Neural progenitor cell (in vitro differentiated cells): ENCODE data around the gene SPEF2. TPM values are rescaled to one million over a fixed set of nuclear protein-coding genes. Genes with fewer than 3 reads are reported as not detected.

Source experiments
- DNase-seq: peaks from one replicate; pipeline ENCODE4 v3.0.0-alpha.2; 2016; ENCODE audit warnings: low spot score
- H2AFZ ChIP-seq: fragments of 200-600 bp; sonication (generic); replicated peaks from 2 replicates; pipeline ENCODE4 v1.6.1; 2016; ENCODE audit warnings: antibody characterized with exemption
- H3F3A ChIP-seq: fragments of 200-600 bp; sonication (generic); 2 replicates; pipeline ENCODE4 v1.6.1; 2016; ENCODE audit warnings: antibody characterized with exemption, low read depth
- H3K27ac ChIP-seq: fragments of 200-600 bp; sonication (generic); 2 replicates; pipeline ENCODE4 v1.5.1; 2016; ENCODE audit warnings: mild to moderate bottlenecking
- H3K27me3 ChIP-seq: fragments of 200-600 bp; sonication (generic); 2 replicates; pipeline ENCODE4 v1.6.1; 2016; ENCODE audit warnings: mild to moderate bottlenecking, moderate library complexity
- H3K36me3 ChIP-seq: fragments of 200-600 bp; sonication (generic); 2 replicates; pipeline ENCODE4 v1.5.1; 2016
- H3K4me1 ChIP-seq: fragments of 200-600 bp; sonication (generic); 2 replicates; pipeline ENCODE4 v1.6.1; 2016; ENCODE audit warnings: mixed run types
- H3K4me2 ChIP-seq: fragments of 200-600 bp; sonication (generic); 2 replicates; pipeline ENCODE4 v1.6.1; 2016
- H3K4me3 ChIP-seq: fragments of 200-600 bp; sonication (generic); 2 replicates; pipeline ENCODE4 v1.5.1; 2016
- H3K79me2 ChIP-seq: fragments of 200-600 bp; sonication (generic); 2 replicates; pipeline ENCODE4 v1.6.1; 2016; ENCODE audit warnings: low read depth
- H3K9ac ChIP-seq: fragments of 200-600 bp; sonication (generic); 2 replicates; pipeline ENCODE4 v1.6.1; 2016
- H3K9me3 ChIP-seq: fragments of 200-600 bp; sonication (generic); 2 replicates; pipeline ENCODE4 v1.5.1; 2016; ENCODE audit warnings: low read depth
- H4K20me1 ChIP-seq: fragments of 200-600 bp; sonication (generic); 2 replicates; pipeline ENCODE4 v1.6.1; 2016; ENCODE audit warnings: low read depth
- H3K27ac Mint-ChIP-seq: 3 replicates; pipeline ENCODE4 v1.8.0; 2021; ENCODE audit warnings: mixed read lengths
- H3K27me3 Mint-ChIP-seq: 2 replicates; pipeline ENCODE4 v1.8.0; 2022; ENCODE audit warnings: low read depth, mild to moderate bottlenecking, inconsistent platforms, moderate library complexity, mixed read lengths; ENCODE audit not compliant: insufficient read depth
- H3K36me3 Mint-ChIP-seq: 3 replicates; pipeline ENCODE4 v1.8.0; 2021; ENCODE audit warnings: mixed read lengths
- H3K4me1 Mint-ChIP-seq: 3 replicates; pipeline ENCODE4 v1.8.0; 2021; ENCODE audit warnings: mixed read lengths
- H3K4me3 Mint-ChIP-seq: 3 replicates; pipeline ENCODE4 v1.8.0; 2021; ENCODE audit warnings: mild to moderate bottlenecking, moderate library complexity, mixed read lengths
- H3K9me3 Mint-ChIP-seq: 3 replicates; pipeline ENCODE4 v1.8.0; 2020; ENCODE audit warnings: mixed read lengths
- EZH2 ChIP-seq: fragments of 200-600 bp; sonication (generic); IDR thresholded peaks from 2 replicates; pipeline ENCODE4 v1.6.1; 2017; ENCODE audit warnings: antibody characterized with exemption, mild to moderate bottlenecking, moderate library complexity
- EZH2phosphoT487 ChIP-seq: fragments of 200-600 bp; sonication (generic); IDR thresholded peaks from 2 replicates; pipeline ENCODE4 v1.6.1; 2017; ENCODE audit warnings: antibody characterized with exemption
- total RNA-seq: library from RNA; depleted of rRNA; stranded (reverse); fragments of >200 nt; gene quantifications from 2 replicates; pipeline ENCODE4 v1.2.3, GENCODE V29; 2015; ENCODE audit warnings: low replicate concordance
- TF ChIP-seq, protein P1 (sequence below): fragments of 200-600 bp; sonication (generic); IDR thresholded peaks from 2 replicates; pipeline ENCODE4 v1.5.1; 2017; ENCODE audit warnings: antibody characterized with exemption, mild to moderate bottlenecking

SPEF2 gene
- total RNA-seq, 1 donor from 2014 or later, result 5.8 TPM

DNA sequence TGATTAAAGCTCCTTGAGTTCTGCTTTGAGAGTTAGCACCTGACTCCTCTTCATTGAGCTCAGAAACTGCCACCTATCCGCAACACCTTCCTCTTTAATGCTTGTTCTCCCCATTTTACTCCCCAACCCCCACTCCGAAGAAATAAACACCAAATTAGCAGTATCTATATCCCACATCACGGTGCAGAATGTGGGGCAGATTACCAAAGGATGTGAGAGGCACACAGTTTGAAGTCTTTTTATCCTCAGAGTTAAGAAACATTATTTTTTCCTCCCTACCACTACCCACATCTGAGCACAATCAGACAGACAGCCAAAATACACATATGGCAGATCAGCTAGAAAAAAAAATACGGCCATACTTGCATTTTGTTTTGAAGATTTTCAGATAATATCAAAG is 212.9 kb downstream of the SPEF2 start:
- H4K20me1 ChIP-seq, result no peaks in the 10 kb centered on the region
- no peaks in the 10 kb centered on the region for H3K9me3 ChIP-seq
- no peak for DNase-seq
- H3K36me3 ChIP-seq, result no peaks in the 10 kb centered on the region
- Mint-ChIP-seq H3K4me1 (no peaks in the 10 kb centered on the region), H3K4me3 (no peak overlapping the region), H3K9me3 (no peaks in the 10 kb centered on the region), H3K36me3 (no peaks in the 10 kb centered on the region), H3K27me3 (peaks cover 3% of the 10 kb centered on the region), H3K27ac (no peak overlapping the region)
- H2AFZ ChIP-seq, result no peak overlapping the region
- H3K4me2 ChIP-seq, result no peak overlapping the region
- no peak overlapping the region for H3K4me3 ChIP-seq
- no peaks in the 10 kb centered on the region for H3K79me2 ChIP-seq
- H3F3A ChIP-seq, result no peaks in the 10 kb centered on the region
- no peak overlapping the region for H3K9ac ChIP-seq
- TF ChIP-seq EZH2phosphoT487 (no peak), EZH2 (no peak)
- TF ChIP-seq, protein P1, sequence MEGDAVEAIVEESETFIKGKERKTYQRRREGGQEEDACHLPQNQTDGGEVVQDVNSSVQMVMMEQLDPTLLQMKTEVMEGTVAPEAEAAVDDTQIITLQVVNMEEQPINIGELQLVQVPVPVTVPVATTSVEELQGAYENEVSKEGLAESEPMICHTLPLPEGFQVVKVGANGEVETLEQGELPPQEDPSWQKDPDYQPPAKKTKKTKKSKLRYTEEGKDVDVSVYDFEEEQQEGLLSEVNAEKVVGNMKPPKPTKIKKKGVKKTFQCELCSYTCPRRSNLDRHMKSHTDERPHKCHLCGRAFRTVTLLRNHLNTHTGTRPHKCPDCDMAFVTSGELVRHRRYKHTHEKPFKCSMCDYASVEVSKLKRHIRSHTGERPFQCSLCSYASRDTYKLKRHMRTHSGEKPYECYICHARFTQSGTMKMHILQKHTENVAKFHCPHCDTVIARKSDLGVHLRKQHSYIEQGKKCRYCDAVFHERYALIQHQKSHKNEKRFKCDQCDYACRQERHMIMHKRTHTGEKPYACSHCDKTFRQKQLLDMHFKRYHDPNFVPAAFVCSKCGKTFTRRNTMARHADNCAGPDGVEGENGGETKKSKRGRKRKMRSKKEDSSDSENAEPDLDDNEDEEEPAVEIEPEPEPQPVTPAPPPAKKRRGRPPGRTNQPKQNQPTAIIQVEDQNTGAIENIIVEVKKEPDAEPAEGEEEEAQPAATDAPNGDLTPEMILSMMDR, result no peak
- no peaks in the 10 kb centered on the region for H3K27me3 ChIP-seq
- no peaks in the 10 kb centered on the region for H3K4me1 ChIP-seq
- H3K27ac ChIP-seq, result no peak overlapping the region

DNA sequence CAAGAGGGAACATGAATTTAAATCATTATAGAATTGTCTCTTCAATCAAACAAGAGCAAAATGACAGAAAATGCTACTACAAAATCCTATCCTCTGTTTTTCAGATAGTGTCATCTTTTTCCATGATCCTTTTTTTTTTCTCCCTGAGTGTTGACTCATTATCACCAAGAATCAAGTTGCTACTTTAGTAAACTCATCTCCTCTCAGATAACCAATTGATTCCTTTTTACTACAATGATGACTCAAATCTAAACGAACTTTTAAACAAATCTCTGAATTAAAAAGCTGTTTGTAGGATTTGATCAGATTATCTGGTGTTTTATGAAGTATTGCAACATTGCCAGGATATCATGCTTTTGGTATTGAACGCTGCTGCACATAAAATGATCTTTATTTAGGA is 215.1 kb downstream of the SPEF2 start:
- H3K27me3 ChIP-seq, result no peaks in the 10 kb centered on the region

DNA sequence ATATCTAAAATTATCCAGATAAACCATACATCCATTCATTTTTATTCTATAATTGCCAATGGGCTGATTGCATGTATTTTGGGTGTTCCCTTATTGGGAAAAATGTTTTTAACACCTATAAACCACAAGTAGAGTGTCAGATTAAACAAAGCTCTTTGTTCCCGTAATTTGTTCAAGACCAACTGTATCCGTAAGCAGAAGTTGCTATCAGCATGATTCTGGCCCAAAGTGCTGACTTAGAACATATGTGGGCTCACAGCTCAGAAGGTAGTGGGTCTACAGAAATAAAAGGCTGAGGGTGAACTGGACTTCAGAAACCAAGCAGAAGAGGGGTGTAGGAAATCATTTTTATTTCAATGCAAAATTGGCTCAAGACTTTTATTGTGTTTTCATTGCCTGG is 215.6 kb downstream of the SPEF2 start:
- H3K36me3 ChIP-seq, result no peaks in the 10 kb centered on the region
- Mint-ChIP-seq H3K27ac (no peak overlapping the region), H3K4me3 (no peak overlapping the region), H3K9me3 (no peaks in the 10 kb centered on the region), H3K36me3 (no peaks in the 10 kb centered on the region), H3K27me3 (peaks cover 3% of the 10 kb centered on the region), H3K4me1 (no peaks in the 10 kb centered on the region)
- H3F3A ChIP-seq, result no peaks in the 10 kb centered on the region
- H3K9me3 ChIP-seq, result no peaks in the 10 kb centered on the region
- no peaks in the 10 kb centered on the region for H3K27me3 ChIP-seq
- no peaks in the 10 kb centered on the region for H4K20me1 ChIP-seq
- no peak overlapping the region for H3K4me3 ChIP-seq
- no peak overlapping the region for H2AFZ ChIP-seq
- DNase-seq, result no peak
- H3K9ac ChIP-seq, result no peak overlapping the region
- no peaks in the 10 kb centered on the region for H3K79me2 ChIP-seq
- no peak overlapping the region for H3K4me2 ChIP-seq
- TF ChIP-seq EZH2 (no peak), EZH2phosphoT487 (no peak)
- TF ChIP-seq, protein P1, result no peak
- no peak overlapping the region for H3K27ac ChIP-seq
- no peaks in the 10 kb centered on the region for H3K4me1 ChIP-seq

More for the DNA sequence above, 215.1 kb downstream of the SPEF2 start:
- H3K4me2 ChIP-seq, result no peak overlapping the region
- H3K36me3 Mint-ChIP-seq, result no peaks in the 10 kb centered on the region
- no peaks in the 10 kb centered on the region for H3K79me2 ChIP-seq
- no peak overlapping the region for H3K4me3 Mint-ChIP-seq
- H2AFZ ChIP-seq, result no peak overlapping the region
- TF ChIP-seq EZH2 (no peak), EZH2phosphoT487 (no peak)
- TF ChIP-seq, protein P1, result no peak
- H3K9me3 Mint-ChIP-seq, result no peaks in the 10 kb centered on the region
- H3K4me1 ChIP-seq, result no peaks in the 10 kb centered on the region
- H3K9ac ChIP-seq, result no peak overlapping the region
- no peak for DNase-seq
- H3K9me3 ChIP-seq, result no peaks in the 10 kb centered on the region
- no peak overlapping the region for H3K4me3 ChIP-seq
- H3F3A ChIP-seq, result no peaks in the 10 kb centered on the region
- no peaks in the 10 kb centered on the region for H3K36me3 ChIP-seq
- no peaks in the 10 kb centered on the region for H3K4me1 Mint-ChIP-seq
- no peak overlapping the region for H3K27ac Mint-ChIP-seq
- H4K20me1 ChIP-seq, result no peaks in the 10 kb centered on the region
- H3K27ac ChIP-seq, result no peak overlapping the region
- peaks cover 3% of the 10 kb centered on the region for H3K27me3 Mint-ChIP-seq
